Mammary epithelial cell (primary cell): Measurements from ENCODE around the gene HOGA1.

Experiments
- CTCF ChIP-seq, 2 donors: IDR thresholded peaks in 1 of 2; conservative IDR thresholded peaks in 1 of 2; 2 replicates each; pipeline ENCODE4 v1.5.1; 2011 to 2012; ENCODE audit warnings: inconsistent platforms in 2 of 2, low read length in 2 of 2, mild to moderate bottlenecking in 2 of 2, control low read depth in 1 of 2, low read depth in 1 of 2; ENCODE audit not compliant: insufficient read depth in 1 of 2; ENCODE audit errors: extremely low read depth in 1 of 2
- EZH2 ChIP-seq: IDR thresholded peaks from 2 replicates; pipeline ENCODE4 v1.6.1; 2012; ENCODE audit warnings: low read length, inconsistent platforms, borderline replicate concordance

- TF ChIP-seq CTCF (conservative IDR thresholded peaks at IDR 0.05 in 1 of 2, IDR thresholded peaks at IDR 0.05 in 1 of 2; ENCODE audit: extremely low read depth in 1 of 2, insufficient read depth in 1 of 2, low read depth in 1 of 2, low read length in 2 of 2) = no peak
- TF ChIP-seq EZH2 = no peak
Measured at GRCh38 chr10:97618285-97618684, 34.1 kb downstream of the HOGA1 start.
